Measurements from ENCODE around the gene AFDN.

The AFDN gene

GRCh38 chr6:167866642-167867041 is 39.9 kb downstream of the AFDN start:
- no peak for DNase-seq (ENCODE audit: low read depth in 2 of 2)

- DNase-seq (ENCODE audit: low read depth in 2 of 2): no peak
Observed at GRCh38 chr6:167870321-167870720, 43.6 kb downstream of the AFDN start.

- DNase-seq (ENCODE audit: low read depth in 2 of 2): no peak
Observed at GRCh38 chr6:167872538-167873210, 46.0 kb downstream of the AFDN start.

- DNase-seq (ENCODE audit: low read depth in 2 of 2): no peak
Observed at GRCh38 chr6:167877994-167878779, 51.5 kb downstream of the AFDN start.

DNA sequence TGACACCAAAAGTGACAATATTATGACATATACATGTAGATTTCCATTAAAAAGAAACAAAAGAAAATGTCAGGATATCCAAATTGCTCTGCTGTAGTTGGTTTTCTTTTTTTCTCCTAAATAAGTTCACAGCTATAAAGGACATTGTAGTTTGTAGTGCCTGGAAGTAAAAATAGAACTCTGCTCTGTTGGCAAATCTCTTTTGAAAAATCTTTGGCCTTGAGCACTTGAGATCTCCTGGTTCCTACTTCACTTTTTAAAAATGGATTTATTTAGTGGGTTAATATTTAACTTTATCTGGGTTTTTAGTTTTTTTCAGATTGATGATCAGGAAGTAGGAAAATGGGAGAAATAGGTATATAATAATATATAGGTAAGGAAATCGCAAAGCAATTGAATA is 52.9 kb downstream of the AFDN start:
- DNase-seq (ENCODE audit: low read depth in 2 of 2): no peak

DNA sequence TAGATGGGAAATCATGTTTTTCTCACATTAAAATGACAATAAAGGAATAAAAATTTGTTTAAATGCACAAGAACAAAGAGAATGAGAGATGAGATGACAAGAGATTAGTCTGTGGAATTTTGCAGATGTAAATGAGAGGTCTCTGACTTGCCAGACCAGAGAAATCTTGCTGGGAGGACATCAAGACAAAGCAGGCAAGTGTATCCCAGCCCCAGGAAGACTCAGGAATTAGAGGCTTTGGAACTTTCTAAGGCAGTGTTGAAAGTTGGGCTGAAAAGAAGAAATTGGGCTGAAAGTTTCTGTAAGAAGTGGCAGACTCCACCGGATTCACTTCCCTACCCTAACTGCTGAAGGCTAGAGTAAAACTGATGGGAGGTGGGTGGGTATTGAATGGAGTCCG is 54.6 kb downstream of the AFDN start:
- DNase-seq (ENCODE audit: low read depth in 2 of 2): no peak

GRCh38 chr6:167882244-167882643 is 55.5 kb downstream of the AFDN start:
- no peak for DNase-seq (ENCODE audit: low read depth in 2 of 2)

DNA sequence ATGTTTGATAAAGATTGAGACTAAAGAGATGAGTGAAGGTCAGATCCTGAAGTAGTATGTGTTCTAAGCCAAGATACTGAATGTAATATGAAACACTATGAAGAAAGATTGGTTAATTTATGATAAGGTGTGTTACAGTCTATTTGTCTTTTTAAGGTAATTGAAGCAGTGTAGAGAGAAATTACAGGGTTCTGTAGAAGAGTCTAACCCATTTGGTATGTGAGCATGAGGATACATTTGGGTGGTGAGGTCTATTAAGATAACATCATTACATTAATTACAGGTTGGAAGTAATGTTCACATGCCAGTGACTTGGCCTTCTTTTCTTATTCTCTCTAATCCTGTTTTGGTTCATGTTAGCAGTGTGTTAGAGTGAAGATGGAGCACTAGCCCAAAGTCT is 61.4 kb downstream of the AFDN start:
- DNase-seq (ENCODE audit: low read depth in 2 of 2): no peak

DNA sequence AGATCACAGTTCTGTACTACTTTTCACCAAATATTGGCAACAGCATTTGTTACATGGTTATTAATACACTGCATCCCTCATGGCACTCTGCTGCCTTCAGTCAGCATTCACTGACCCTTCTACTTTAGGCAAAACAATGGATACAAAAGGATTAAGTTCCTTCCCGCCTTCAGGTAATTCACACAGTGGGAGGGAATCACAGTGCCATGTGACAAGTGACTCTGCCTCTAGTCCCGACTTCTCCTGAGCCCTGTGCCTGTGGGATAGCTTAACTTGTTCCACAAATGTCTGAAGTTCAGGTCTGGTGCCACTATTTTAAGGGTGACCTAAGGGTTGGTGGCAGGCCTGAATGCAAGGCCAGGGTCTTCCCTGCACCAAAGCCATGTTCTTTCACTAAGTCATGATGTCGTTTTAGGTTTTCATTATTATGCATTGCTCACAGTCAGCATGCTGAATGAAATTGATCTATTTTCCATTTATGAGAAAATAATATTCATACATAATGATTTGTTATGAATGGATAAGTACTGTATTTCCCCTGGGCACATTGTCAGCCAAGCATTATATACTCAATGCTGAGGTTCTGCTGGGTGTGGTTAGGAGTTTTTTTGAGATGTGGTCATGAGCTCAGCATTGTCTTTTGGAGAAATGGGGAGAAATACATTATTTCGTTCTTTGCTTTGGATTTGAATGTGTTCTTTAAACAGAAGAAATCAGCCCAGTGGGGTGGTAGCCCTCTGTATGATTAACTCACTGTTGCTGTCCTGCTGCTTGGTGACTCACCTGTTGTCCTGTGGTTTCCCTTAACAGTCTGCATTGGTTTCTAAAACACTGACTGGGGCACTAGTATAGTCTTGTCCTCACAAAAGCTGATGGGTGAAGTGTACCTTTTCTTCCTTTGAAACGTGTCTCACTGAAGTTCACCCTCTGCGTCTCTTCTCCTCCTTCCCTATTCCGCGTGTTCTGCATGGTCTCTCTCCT is 66.4 kb downstream of the AFDN start:
- no peak for DNase-seq (ENCODE audit: low read depth in 2 of 2)

DNA sequence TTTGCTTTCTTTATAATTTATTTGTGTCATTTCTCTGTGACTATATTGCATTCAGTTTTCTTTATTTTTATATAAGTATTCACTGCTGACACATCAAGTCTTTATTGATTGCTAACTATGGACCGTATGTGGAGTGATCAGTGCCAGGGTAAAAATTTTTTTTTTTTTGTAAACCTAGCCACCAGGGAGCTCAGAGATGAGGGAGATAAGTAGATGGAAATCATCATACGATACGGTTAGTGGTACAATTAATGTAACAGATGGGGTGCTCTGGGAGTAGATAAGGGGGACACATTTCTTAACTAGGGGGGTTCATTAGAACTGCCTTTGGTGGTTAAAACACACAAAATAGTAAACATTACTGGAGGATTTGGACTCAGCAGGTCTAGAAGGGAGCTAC is 68.3 kb downstream of the AFDN start:
- DNase-seq (ENCODE audit: low read depth in 2 of 2): no peak

GRCh38 chr6:167896648-167897047 is 69.9 kb downstream of the AFDN start:
- no peak for DNase-seq (ENCODE audit: low read depth in 2 of 2)

GRCh38 chr6:167898673-167899311 is 72.1 kb downstream of the AFDN start:
- no peak for DNase-seq (ENCODE audit: low read depth in 2 of 2)

DNA sequence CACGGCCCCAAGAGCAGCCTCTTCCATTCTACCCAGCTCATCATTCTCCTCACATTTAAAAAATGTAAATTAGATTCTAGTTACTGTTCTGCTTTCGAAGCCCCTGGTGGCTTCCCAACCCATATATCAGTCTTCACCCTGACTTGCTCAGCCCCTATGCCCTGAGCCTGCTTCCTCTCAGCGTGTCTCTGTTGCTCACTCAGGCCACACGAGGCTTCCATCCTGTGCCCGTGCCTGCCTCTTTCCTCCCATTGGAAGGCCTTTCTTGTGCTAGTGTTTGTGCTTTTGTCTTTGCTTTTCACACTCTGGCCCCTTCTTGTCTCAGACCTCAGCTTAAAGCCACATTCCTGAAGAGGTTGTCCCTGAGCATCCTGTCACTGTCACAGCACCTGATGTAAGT is 78.1 kb downstream of the AFDN start:
- no peak for DNase-seq (ENCODE audit: low read depth in 2 of 2)

GRCh38 chr6:167906899-167907298 is 80.2 kb downstream of the AFDN start:
- DNase-seq (ENCODE audit: low read depth in 2 of 2): no peak

DNA sequence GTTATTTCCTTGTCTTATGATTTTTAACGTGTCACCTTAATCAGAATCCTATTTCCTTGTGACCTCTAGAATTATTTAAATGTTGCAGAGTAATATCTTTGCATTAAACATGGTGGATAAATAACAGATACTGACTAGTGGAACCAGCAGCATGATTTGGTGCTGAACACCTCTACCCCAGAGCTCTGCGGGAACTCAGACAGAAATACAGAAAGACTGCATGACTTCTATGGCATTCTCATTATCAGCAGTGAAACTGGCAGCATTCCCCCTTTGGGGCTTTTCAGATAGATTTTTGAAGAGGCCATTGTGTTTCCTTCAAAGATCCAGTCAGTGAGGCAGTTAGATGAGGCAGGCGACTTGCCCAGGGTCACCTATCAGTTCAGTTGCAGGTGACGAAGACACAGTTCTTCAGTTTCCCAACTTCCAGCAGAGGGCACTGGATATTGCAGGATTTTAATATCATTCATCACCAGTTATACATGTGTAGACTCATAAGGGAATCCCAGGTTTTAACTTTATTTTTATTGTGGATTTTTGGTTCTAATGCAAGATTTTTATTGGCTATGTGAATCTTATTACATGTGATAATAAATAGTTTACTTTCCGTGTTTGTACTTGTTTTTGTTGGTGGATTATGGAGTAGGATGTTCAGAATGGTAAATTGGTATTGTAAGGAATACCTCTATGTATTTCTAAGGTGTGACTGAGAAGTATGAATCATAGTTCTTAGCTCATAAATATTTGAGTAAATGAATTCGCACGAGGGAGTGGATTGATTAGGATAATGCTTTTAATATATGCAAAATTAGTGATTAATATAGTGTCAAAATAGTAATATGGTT is 81.3 kb downstream of the AFDN start:
- no peak for DNase-seq (ENCODE audit: low read depth in 2 of 2)

GRCh38 chr6:167910007-167910406 is 83.3 kb downstream of the AFDN start:
- no peak for DNase-seq (ENCODE audit: low read depth in 2 of 2)

- no peak for DNase-seq (ENCODE audit: low read depth in 2 of 2)
Observed at GRCh38 chr6:167910652-167911051, 83.9 kb downstream of the AFDN start.

DNA sequence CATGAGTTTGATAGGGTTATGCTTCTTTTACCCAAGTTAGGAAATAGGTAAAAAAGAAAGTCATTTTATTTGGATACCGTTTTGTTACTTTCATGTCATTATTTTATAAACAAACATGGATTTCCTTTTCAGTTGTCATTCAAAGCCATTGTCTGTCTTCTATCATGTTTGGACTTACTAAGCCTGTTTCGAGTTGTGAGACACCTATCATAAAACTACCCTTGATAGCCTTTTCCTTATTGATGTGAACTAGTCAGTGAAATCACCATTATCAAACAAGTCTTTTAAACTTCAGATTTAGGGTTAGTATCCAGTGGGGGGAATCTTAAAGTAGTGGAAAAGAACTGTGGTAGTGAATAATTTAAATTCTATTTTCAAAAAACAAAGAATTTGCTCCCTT is 85.8 kb downstream of the AFDN start:
- no peak for DNase-seq (ENCODE audit: low read depth in 2 of 2)

GRCh38 chr6:167913699-167914098 is 87.0 kb downstream of the AFDN start:
- DNase-seq (ENCODE audit: low read depth in 2 of 2): no peak

DNA sequence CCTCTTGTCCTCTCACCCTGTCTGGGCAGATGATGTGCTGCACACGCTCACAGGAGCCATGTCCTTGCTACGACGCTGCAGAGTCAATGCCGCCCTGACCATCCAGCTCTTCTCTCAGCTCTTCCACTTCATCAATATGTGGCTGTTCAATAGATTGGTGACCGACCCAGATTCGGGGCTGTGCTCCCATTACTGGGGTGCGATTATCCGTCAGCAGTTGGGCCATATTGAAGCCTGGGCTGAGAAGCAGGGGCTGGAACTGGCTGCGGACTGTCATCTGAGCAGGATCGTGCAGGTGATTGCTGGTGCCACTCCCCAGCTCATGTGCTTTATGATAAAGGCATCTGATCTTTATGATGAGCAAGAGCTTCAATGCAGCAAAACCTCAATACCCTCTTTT is 88.4 kb downstream of the AFDN start:
- no peak for DNase-seq (ENCODE audit: low read depth in 2 of 2)
